Glutamatergic neuron (in vitro differentiated cells): ENCODE results near the gene SHC4. TPM values are rescaled to one million over a fixed set of nuclear protein-coding genes. Genes with fewer than 3 reads are reported as not detected.

Experiments used
- DNase-seq: peaks from one replicate; pipeline ENCODE4 v3.0.0; 2022
- H3K27ac Mint-ChIP-seq: one replicate; pipeline ENCODE4 v1.8.0; 2020; ENCODE audit warnings: mild to moderate bottlenecking, mixed read lengths, inconsistent platforms; ENCODE audit not compliant: unreplicated experiment
- H3K27me3 Mint-ChIP-seq: one replicate; pipeline ENCODE4 v1.8.0; 2020; ENCODE audit warnings: mild to moderate bottlenecking, moderate library complexity, mixed read lengths, inconsistent platforms; ENCODE audit not compliant: unreplicated experiment
- H3K36me3 Mint-ChIP-seq: one replicate; pipeline ENCODE4 v1.8.0; 2020; ENCODE audit warnings: mild to moderate bottlenecking, mixed read lengths, inconsistent platforms; ENCODE audit not compliant: unreplicated experiment
- H3K4me1 Mint-ChIP-seq: one replicate; pipeline ENCODE4 v1.8.0; 2020; ENCODE audit warnings: mild to moderate bottlenecking, low read depth, mixed read lengths, inconsistent platforms; ENCODE audit not compliant: unreplicated experiment
- H3K4me3 Mint-ChIP-seq: one replicate; pipeline ENCODE4 v1.8.0; 2020; ENCODE audit warnings: mild to moderate bottlenecking, mixed read lengths, inconsistent platforms; ENCODE audit not compliant: unreplicated experiment
- H3K9me3 Mint-ChIP-seq: one replicate; pipeline ENCODE4 v1.8.0; 2020; ENCODE audit warnings: mild to moderate bottlenecking, moderate library complexity, mixed read lengths, inconsistent platforms; ENCODE audit not compliant: unreplicated experiment
- total RNA-seq: library from RNA; stranded (reverse); fragmentation: NEBNext Ultra II Directional; extraction: Animal tissue kit (Norgen Biotek cat#: 25700); gene quantifications from one replicate; pipeline ENCODE4 v1.2.1, GENCODE V29; 2021; ENCODE audit not compliant: unreplicated experiment
- TF ChIP-seq, protein P1 (sequence below): fragments of 200-600 bp; sonication (generic); IDR thresholded peaks from one replicate; pipeline ENCODE4 v1.5.0; 2021; ENCODE audit not compliant: partially characterized antibody, unreplicated experiment

Gene SHC4
- total RNA-seq, 1 donor from 2014 or later, result 4.4 TPM

DNA sequence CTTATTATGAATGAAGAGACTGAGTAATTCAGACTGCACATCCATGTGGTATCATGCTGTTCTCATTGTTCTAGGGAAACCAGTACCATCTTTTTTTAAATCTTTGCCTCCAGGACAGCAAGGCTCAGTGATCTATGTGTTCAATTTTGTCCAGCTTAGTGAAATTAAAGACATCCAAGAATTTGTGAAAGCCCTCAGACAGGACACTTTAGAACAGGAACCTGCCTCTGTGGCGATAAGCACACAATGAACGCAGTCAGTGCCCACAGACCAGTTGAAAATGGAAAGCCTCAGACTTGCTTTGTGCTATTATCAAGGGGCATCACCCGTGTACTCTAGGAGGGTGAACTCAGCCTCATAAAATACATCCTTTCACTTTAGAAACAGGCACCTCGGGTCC lies 65.7 kb downstream of the SHC4 start:
- peak overlapping the region; percentile 34 for H3K27ac Mint-ChIP-seq

DNA sequence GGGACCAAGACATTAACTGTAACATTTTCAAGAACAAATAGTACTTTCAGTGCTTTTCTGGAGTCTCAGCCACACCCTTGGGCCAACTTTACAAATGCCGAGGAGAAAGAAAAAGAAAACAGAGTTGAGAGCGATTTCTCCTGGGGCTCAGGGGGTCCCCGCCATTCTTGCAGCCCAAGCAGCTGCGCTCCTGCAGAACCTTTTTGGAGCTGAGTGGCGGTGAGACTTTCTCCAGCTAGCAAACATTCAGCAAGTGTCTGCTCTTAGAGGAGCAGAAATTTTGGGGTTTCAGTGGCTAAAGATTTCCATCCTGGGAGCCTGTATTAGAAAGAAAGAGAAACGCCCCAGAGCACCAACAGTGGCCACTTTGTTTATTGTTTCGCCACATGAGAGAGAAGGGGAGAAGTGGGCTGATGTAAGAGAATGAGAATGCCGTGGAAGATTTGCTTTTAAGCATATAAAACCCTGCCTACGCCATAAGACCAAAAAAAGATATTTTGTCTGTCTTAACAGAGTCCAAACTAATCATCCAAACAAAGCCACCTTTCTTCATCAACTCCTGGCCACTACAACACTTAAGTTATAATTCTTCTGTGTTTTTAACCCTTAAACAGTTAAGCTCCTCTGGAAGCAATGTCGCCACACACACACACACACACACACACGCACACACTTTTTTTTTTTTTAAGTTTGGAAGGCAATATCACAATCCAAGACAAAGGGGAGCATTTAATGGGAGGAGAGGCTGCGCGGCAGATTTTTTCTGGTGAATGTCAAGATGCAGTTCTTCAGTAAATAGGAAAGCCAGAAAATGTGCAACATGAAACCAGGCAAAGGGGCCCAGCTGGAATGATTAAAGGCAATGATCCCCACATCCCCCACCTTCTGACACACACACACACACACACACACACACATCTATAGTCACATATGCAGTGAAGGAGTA lies 66.6 kb downstream of the SHC4 start:
- Mint-ChIP-seq H3K27me3 (no peaks in the 10 kb centered on the region), H3K27ac (peak overlapping the region; percentile 34), H3K4me3 (peak overlapping the region; percentile 23), H3K36me3 (no peaks in the 10 kb centered on the region), H3K9me3 (peaks cover 3% of the 10 kb centered on the region), H3K4me1 (peaks cover 9% of the 10 kb centered on the region)
- DNase-seq, result no peak
- TF ChIP-seq, protein P1, sequence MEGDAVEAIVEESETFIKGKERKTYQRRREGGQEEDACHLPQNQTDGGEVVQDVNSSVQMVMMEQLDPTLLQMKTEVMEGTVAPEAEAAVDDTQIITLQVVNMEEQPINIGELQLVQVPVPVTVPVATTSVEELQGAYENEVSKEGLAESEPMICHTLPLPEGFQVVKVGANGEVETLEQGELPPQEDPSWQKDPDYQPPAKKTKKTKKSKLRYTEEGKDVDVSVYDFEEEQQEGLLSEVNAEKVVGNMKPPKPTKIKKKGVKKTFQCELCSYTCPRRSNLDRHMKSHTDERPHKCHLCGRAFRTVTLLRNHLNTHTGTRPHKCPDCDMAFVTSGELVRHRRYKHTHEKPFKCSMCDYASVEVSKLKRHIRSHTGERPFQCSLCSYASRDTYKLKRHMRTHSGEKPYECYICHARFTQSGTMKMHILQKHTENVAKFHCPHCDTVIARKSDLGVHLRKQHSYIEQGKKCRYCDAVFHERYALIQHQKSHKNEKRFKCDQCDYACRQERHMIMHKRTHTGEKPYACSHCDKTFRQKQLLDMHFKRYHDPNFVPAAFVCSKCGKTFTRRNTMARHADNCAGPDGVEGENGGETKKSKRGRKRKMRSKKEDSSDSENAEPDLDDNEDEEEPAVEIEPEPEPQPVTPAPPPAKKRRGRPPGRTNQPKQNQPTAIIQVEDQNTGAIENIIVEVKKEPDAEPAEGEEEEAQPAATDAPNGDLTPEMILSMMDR, result no peak

More for the DNA sequence above, 65.7 kb downstream of the SHC4 start:
- Mint-ChIP-seq H3K9me3 (peaks cover 3% of the 10 kb centered on the region), H3K4me1 (peaks cover 11% of the 10 kb centered on the region), H3K36me3 (no peaks in the 10 kb centered on the region), H3K4me3 (no peak overlapping the region), H3K27me3 (no peaks in the 10 kb centered on the region)
- TF ChIP-seq, protein P1, result no peak
- no peak for DNase-seq

DNA sequence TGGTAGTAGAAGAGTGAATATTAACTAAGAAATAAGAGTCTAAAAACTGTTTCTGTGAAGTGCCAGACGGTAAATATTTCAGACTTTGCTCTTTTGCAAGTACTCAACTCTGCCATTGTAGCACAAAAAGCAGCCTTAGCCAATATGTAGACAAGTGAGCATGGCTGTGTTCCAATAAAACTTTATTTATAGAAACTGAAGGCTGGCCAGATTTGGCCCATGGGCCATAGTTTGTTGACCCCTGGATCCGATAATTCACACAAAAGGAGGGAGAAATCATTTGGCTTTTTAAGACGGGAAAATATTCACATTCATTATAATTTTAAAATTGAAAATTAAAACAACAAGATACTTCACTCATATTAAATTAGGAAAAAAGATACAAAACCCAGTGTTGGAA lies 70.4 kb downstream of the SHC4 start:
- H3K27me3 Mint-ChIP-seq, result peaks cover 2% of the 10 kb centered on the region
- peaks cover 15% of the 10 kb centered on the region for H3K4me1 Mint-ChIP-seq
- no peak for DNase-seq
- TF ChIP-seq, protein P1, result no peak
- H3K4me3 Mint-ChIP-seq, result no peak overlapping the region
- no peak overlapping the region for H3K27ac Mint-ChIP-seq
- peaks cover 3% of the 10 kb centered on the region for H3K9me3 Mint-ChIP-seq
- no peaks in the 10 kb centered on the region for H3K36me3 Mint-ChIP-seq

DNA sequence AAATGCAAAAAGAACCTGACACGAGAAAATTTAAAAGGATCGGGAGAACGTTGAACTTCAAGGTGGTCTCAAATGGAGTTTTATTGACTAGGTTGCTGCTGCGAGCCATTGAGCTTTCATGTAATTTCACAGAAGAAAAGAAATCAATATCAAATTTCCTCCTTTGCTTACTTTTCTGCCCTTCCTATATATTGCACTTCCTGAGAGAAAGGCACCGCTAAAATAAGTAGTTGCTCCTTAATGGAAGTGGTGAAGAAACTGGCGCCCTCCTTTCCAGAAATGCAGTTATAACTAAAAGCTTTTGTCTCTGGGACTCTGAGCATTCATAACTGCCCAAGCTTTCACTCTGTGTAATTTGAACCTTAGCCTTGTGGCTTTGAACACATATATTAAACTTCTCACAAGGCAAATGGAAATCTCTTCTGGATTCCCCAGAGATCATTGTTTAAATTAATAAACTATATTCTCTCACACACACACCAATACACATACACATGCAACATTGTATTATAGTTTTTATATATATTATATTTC lies 72.4 kb downstream of the SHC4 start:
- Mint-ChIP-seq H3K27ac (no peak overlapping the region), H3K4me1 (peaks cover 6% of the 10 kb centered on the region), H3K9me3 (no peaks in the 10 kb centered on the region), H3K4me3 (no peak overlapping the region), H3K27me3 (peaks cover 2% of the 10 kb centered on the region), H3K36me3 (no peaks in the 10 kb centered on the region)
- TF ChIP-seq, protein P1, result no peak
- no peak for DNase-seq
